Measurements from ENCODE around the gene CGAS. TPM values are rescaled to one million over a fixed set of nuclear protein-coding genes. Genes with fewer than 3 reads are reported as not detected.
A peak's percentile ranks its signal among the peaks of the same experiment; 100 is the strongest.

The CGAS gene
- 5.6 to 6.4 TPM (median 5.7 TPM) in 3 replicates for total RNA-seq (2021)
- percentile 53 among the genes with signal in this experiment for Bru-seq, nascent RNA
- long read RNA-seq, experiment 1, transcript CGAS-201 (5 exons, 3,182 nt), result major isoform, 24 of 36 reads
- long read RNA-seq, experiment 1, partial matches to known transcripts, result 1 of 36 reads
- long read RNA-seq, experiment 1, other reads (novel, unspliced or antisense), result 11 of 36 reads
- long read RNA-seq, experiment 2, partial matches to known transcripts, result 0 of 7 reads
- long read RNA-seq, experiment 2, other reads (novel, unspliced or antisense), result 6 of 7 reads
- long read RNA-seq, experiment 3, partial matches to known transcripts, result 0 of 1 reads
- long read RNA-seq, experiment 3, other reads (novel, unspliced or antisense), result 1 of 1 reads

DNA sequence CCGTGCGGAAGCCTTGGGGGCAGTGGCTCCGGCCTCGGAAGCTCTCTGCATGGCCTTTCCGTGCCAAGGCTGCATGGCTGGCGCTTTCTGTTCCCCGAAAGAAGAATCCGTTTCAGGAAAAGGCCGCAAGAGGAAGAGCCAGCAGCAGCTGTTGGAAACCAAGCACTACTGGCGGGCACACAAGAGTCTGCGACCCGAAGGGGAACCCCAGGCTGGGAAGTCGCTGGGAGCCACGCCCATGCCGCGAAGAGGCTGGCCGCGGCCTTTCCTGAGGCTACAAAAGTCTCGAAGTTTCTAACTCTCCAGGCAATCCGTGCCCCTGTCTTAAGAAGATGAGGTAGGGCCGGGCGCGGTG lies at the start of gene CGAS:
TSS of gene CGAS (minus strand) at position 191 of the 355 bp plus-strand sequence. CDS start at position 75, 116 bp downstream.
- Mint-ChIP-seq H3K4me3 (peak within 1 kb of the TSS; percentile 67), H3K4me1 (peaks cover 6% of the 10 kb centered on the region), H3K27me3 (ENCODE audit: low read depth) (peaks cover 35% of the 10 kb centered on the region), H3K27ac (no peak within 1 kb of the TSS), H3K9me3 (no peaks in the 10 kb centered on the region), H3K36me3 (peaks cover 3% of the 10 kb centered on the region)
- CTCF ChIA-PET, result interaction anchor here (0.8 to 3.3 kb wide), 5 partner anchors 10 to 200 kb away, joined by 3 to 14 read pairs (median 4); partner anchors contain the start of gene MTO1
- DNase-seq (ENCODE audit: low spot score), result peak; percentile 68
- peak; percentile 73 for ATAC-seq
- POLR2A ChIA-PET, result interaction anchor here (1.0 to 2.6 kb wide), 2 partner anchors 10 to 61 kb away, joined by 3 to 15 read pairs; partner anchors contain the start of gene MTO1
- TF ChIP-seq SP1 (CRISPR knock-in tag; conservative IDR thresholded peaks at IDR 0.05) (peak; percentile 27; the same call in 1 of the 2 replicates), MXD4 (CRISPR knock-in tag; IDR thresholded peaks at IDR 0.05; ENCODE audit: borderline replicate concordance) (no peak)
- TF ChIP-seq, protein P1, sequence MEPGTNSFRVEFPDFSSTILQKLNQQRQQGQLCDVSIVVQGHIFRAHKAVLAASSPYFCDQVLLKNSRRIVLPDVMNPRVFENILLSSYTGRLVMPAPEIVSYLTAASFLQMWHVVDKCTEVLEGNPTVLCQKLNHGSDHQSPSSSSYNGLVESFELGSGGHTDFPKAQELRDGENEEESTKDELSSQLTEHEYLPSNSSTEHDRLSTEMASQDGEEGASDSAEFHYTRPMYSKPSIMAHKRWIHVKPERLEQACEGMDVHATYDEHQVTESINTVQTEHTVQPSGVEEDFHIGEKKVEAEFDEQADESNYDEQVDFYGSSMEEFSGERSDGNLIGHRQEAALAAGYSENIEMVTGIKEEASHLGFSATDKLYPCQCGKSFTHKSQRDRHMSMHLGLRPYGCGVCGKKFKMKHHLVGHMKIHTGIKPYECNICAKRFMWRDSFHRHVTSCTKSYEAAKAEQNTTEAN (CRISPR knock-in tag; IDR thresholded peaks at IDR 0.05), result 0 out of 2 replicates have a peak, but pooled peaks have one; percentile 10
- TF ChIP-seq, protein P2, sequence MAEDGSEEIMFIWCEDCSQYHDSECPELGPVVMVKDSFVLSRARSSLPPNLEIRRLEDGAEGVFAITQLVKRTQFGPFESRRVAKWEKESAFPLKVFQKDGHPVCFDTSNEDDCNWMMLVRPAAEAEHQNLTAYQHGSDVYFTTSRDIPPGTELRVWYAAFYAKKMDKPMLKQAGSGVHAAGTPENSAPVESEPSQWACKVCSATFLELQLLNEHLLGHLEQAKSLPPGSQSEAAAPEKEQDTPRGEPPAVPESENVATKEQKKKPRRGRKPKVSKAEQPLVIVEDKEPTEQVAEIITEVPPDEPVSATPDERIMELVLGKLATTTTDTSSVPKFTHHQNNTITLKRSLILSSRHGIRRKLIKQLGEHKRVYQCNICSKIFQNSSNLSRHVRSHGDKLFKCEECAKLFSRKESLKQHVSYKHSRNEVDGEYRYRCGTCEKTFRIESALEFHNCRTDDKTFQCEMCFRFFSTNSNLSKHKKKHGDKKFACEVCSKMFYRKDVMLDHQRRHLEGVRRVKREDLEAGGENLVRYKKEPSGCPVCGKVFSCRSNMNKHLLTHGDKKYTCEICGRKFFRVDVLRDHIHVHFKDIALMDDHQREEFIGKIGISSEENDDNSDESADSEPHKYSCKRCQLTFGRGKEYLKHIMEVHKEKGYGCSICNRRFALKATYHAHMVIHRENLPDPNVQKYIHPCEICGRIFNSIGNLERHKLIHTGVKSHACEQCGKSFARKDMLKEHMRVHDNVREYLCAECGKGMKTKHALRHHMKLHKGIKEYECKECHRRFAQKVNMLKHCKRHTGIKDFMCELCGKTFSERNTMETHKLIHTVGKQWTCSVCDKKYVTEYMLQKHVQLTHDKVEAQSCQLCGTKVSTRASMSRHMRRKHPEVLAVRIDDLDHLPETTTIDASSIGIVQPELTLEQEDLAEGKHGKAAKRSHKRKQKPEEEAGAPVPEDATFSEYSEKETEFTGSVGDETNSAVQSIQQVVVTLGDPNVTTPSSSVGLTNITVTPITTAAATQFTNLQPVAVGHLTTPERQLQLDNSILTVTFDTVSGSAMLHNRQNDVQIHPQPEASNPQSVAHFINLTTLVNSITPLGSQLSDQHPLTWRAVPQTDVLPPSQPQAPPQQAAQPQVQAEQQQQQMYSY (CRISPR knock-in tag; IDR thresholded peaks at IDR 0.05), result no peak

DNA sequence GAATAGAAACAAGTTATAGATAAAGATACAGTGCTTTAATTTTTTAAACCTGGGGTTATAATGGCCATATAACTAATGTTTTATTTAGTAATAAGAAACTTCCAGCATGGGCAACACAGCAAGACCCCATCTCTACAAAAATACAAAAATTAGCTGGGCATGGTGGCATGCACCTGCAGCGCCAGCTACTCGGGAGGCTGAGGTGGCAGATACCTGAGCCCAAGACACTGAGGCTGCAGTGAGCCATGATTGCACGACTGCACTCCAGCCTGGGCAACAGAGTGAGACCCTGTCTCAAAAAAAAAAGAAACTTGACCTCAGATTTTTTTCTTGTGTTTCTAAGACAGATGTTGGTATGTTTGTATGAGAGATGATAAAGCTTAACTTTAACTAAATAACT lies 45.8 kb upstream of the CGAS start:
- Mint-ChIP-seq H3K36me3 (peaks cover 37% of the 10 kb centered on the region), H3K4me3 (no peak overlapping the region), H3K27ac (no peak overlapping the region), H3K9me3 (no peaks in the 10 kb centered on the region), H3K27me3 (ENCODE audit: low read depth) (no peaks in the 10 kb centered on the region), H3K4me1 (no peaks in the 10 kb centered on the region)
- ChIA-PET POLR2A (interaction anchor here (0.7 kb wide), 1 partner anchor 13 kb away, joined by 3 read pairs; no protein-coding TSS in a partner anchor), CTCF (no interaction called here)
- DNase-seq (ENCODE audit: low spot score) (no peak), ATAC-seq (no peak)
- TF ChIP-seq, protein P3, sequence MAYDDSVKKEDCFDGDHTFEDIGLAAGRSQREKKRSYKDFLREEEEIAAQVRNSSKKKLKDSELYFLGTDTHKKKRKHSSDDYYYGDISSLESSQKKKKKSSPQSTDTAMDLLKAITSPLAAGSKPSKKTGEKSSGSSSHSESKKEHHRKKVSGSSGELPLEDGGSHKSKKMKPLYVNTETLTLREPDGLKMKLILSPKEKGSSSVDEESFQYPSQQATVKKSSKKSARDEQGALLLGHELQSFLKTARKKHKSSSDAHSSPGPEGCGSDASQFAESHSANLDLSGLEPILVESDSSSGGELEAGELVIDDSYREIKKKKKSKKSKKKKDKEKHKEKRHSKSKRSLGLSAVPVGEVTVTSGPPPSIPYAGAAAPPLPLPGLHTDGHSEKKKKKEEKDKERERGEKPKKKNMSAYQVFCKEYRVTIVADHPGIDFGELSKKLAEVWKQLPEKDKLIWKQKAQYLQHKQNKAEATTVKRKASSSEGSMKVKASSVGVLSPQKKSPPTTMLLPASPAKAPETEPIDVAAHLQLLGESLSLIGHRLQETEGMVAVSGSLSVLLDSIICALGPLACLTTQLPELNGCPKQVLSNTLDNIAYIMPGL (CRISPR knock-in tag; IDR thresholded peaks at IDR 0.05), result no peak
- TF ChIP-seq, protein P4, sequence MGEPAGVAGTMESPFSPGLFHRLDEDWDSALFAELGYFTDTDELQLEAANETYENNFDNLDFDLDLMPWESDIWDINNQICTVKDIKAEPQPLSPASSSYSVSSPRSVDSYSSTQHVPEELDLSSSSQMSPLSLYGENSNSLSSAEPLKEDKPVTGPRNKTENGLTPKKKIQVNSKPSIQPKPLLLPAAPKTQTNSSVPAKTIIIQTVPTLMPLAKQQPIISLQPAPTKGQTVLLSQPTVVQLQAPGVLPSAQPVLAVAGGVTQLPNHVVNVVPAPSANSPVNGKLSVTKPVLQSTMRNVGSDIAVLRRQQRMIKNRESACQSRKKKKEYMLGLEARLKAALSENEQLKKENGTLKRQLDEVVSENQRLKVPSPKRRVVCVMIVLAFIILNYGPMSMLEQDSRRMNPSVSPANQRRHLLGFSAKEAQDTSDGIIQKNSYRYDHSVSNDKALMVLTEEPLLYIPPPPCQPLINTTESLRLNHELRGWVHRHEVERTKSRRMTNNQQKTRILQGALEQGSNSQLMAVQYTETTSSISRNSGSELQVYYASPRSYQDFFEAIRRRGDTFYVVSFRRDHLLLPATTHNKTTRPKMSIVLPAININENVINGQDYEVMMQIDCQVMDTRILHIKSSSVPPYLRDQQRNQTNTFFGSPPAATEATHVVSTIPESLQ (CRISPR knock-in tag; IDR thresholded peaks at IDR 0.05), result no peak
- TF ChIP-seq ESRRA (CRISPR knock-in tag; IDR thresholded peaks at IDR 0.05; ENCODE audit: borderline replicate concordance) (no peak), ZNF121 (CRISPR knock-in tag; IDR thresholded peaks at IDR 0.05) (peak; percentile 77; the same call in 1 of the 2 replicates)

DNA sequence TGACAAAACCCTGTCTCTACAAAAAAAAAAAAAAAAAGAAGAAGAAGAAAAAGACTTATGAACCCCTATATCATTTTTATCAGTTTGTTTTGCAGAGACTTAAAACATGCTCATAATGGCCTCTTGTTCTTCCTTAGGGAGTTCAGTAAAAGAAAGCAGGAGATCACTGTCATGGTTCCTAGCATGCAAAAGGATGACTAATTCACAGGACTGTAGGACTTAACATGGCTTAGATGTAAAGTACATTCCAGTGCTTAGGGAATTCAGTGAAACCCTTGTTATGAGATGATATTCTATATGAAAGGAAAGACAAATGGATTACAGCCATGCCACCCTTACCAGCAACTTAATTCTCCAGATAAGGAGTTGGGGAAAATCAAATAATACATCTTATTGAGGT lies 39.3 kb upstream of the CGAS start:
- DNase-seq (ENCODE audit: low spot score) (no peak), ATAC-seq (no peak)
- CTCF ChIA-PET, result interaction anchor here (0.9 kb wide), 1 partner anchor 102 kb away, joined by 4 read pairs; no protein-coding TSS in a partner anchor
- POLR2A ChIA-PET, result interaction anchor here (0.6 kb wide), 1 partner anchor 157 kb away, joined by 3 read pairs; no protein-coding TSS in a partner anchor
- Mint-ChIP-seq H3K9me3 (peaks cover 9% of the 10 kb centered on the region; the same call in 1 of the 2 replicates), H3K4me1 (no peaks in the 10 kb centered on the region), H3K27me3 (ENCODE audit: low read depth) (no peaks in the 10 kb centered on the region), H3K27ac (no peak overlapping the region), H3K36me3 (peaks cover 56% of the 10 kb centered on the region), H3K4me3 (no peak overlapping the region)
- TF ChIP-seq, protein P5, sequence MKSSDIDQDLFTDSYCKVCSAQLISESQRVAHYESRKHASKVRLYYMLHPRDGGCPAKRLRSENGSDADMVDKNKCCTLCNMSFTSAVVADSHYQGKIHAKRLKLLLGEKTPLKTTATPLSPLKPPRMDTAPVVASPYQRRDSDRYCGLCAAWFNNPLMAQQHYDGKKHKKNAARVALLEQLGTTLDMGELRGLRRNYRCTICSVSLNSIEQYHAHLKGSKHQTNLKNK (CRISPR knock-in tag; IDR thresholded peaks at IDR 0.05), result no peak
